Adipose tissue (tissue), 3 donors: ENCODE measurements around the gene ASTN2. TPM values are rescaled to one million over a fixed set of nuclear protein-coding genes. Genes with fewer than 3 reads are reported as not detected.

ENCODE experiments used
- H3K27ac ChIP-seq: one replicate; pipeline ENCODE4 v1.5.1; 2013; ENCODE audit warnings: low read depth, low read length
- WGBS, 3 donors: extraction: QIAGEN DNeasy Blood & Tissue Kit; methylation state at CpG; one replicate each; pipeline ENCODE4 v1.1.7; 2013; 5-methylcytosine and 5-hydroxymethylcytosine counted together
- polyA plus RNA-seq, 3 donors: library from polyadenylated mRNA; stranded (reverse); fragments of 200-250 nt; gene quantifications; one replicate each; pipeline ENCODE4 v1.2.3, GENCODE V29; 2013
- donor health status: healthy with polysubstance abuse.
- donor health status: Bipolar disorder and iron deficiency.
- donor health status: healthy.

Gene ASTN2
- polyA plus RNA-seq, 3 donors: 2.8 to 4.5 (median 3.0) TPM

GRCh38 chr9:116800885-116801284 lies 614.0 kb downstream of the ASTN2 start:
- WGBS, 3 donors: 0 to 31% (median 16%) methylated on average over 1 of the region's 1 CpG
- H3K27ac ChIP-seq: no peak overlapping the region

- H3K27ac ChIP-seq: no peak overlapping the region
- whole genome bisulfite sequencing, 3 donors: 76 to 84% (median 79%) methylated on average over 4 of the region's 4 CpGs
Observed at GRCh38 chr9:116800074-116800473, 614.8 kb downstream of the ASTN2 start.

- no peak overlapping the region for H3K27ac ChIP-seq
- WGBS, 3 donors: 58 to 81% (median 63%) methylated on average over 2 of the region's 2 CpGs
Observed at GRCh38 chr9:116798521-116798920, 616.3 kb downstream of the ASTN2 start.

GRCh38 chr9:116797276-116797675 lies 617.6 kb downstream of the ASTN2 start:
- H3K27ac ChIP-seq: no peak overlapping the region

- 73 to 85% (median 74%) methylated on average over 1 of the region's 1 CpG for WGBS, 3 donors
Observed at GRCh38 chr9:116796669-116797068, 618.2 kb downstream of the ASTN2 start.

GRCh38 chr9:116795821-116796220 lies 619.0 kb downstream of the ASTN2 start:
- WGBS, 3 donors: 37 to 59% (median 50%) methylated on average over 2 of the region's 2 CpGs
- no peak overlapping the region for H3K27ac ChIP-seq

More at GRCh38 chr9:116796669-116797068, 618.2 kb downstream of the ASTN2 start:
- H3K27ac ChIP-seq: no peak overlapping the region

GRCh38 chr9:116792271-116792670 lies 622.6 kb downstream of the ASTN2 start:
- no peak overlapping the region for H3K27ac ChIP-seq

GRCh38 chr9:116791326-116791725 lies 623.5 kb downstream of the ASTN2 start:
- WGBS, 3 donors: 49 to 63% (median 56%) methylated on average over 1 of the region's 1 CpG

More at GRCh38 chr9:116792271-116792670, 622.6 kb downstream of the ASTN2 start:
- WGBS, 3 donors: 73 to 74% (median 74%) methylated on average over 6 of the region's 6 CpGs

GRCh38 chr9:116789081-116789480 lies 625.8 kb downstream of the ASTN2 start:
- WGBS, 3 donors: 38 to 55% (median 42%) methylated on average over 3 of the region's 3 CpGs

More at GRCh38 chr9:116791326-116791725, 623.5 kb downstream of the ASTN2 start:
- H3K27ac ChIP-seq: no peak overlapping the region

GRCh38 chr9:116786737-116787136 lies 628.1 kb downstream of the ASTN2 start:
- no peak overlapping the region for H3K27ac ChIP-seq
- WGBS, 3 donors: 87 to 89% (median 87%) methylated on average over 2 of the region's 2 CpGs

More at GRCh38 chr9:116789081-116789480, 625.8 kb downstream of the ASTN2 start:
- H3K27ac ChIP-seq: no peak overlapping the region

GRCh38 chr9:116777116-116777515 lies 637.7 kb downstream of the ASTN2 start:
- WGBS, 3 donors: 57 to 82% (median 81%) methylated on average over 3 of the region's 3 CpGs
- no peak overlapping the region for H3K27ac ChIP-seq

GRCh38 chr9:116774421-116775180 lies 640.3 kb downstream of the ASTN2 start:
- WGBS, 3 donors: 62 to 68% (median 68%) methylated on average over 4 of the region's 4 CpGs
- no peak overlapping the region for H3K27ac ChIP-seq

GRCh38 chr9:116767219-116767618 lies 647.6 kb downstream of the ASTN2 start:
- H3K27ac ChIP-seq: no peak overlapping the region
- WGBS, 3 donors: 62 to 78% (median 73%) methylated on average over 8 of the region's 8 CpGs

- 34 to 73% (median 59%) methylated on average over 5 of the region's 5 CpGs for WGBS, 3 donors
- no peak overlapping the region for H3K27ac ChIP-seq
Observed at GRCh38 chr9:116765011-116765410, 649.8 kb downstream of the ASTN2 start.

GRCh38 chr9:116763770-116764169 lies 651.1 kb downstream of the ASTN2 start:
- no peak overlapping the region for H3K27ac ChIP-seq
- 78 to 92% (median 78%) methylated on average over 2 of the region's 2 CpGs for WGBS, 3 donors

- 51 to 53% (median 53%) methylated on average over 5 of the region's 5 CpGs for WGBS, 3 donors
- H3K27ac ChIP-seq: no peak overlapping the region
Observed at GRCh38 chr9:116760636-116761035, 654.2 kb downstream of the ASTN2 start.

GRCh38 chr9:116757030-116757429 lies 657.8 kb downstream of the ASTN2 start:
- WGBS, 3 donors: 31 to 72% (median 31%) methylated on average over 7 of the region's 7 CpGs
- no peak overlapping the region for H3K27ac ChIP-seq

- WGBS, 3 donors: 45 to 69% (median 68%) methylated on average over 1 of the region's 1 CpG
Observed at GRCh38 chr9:116753389-116753788, 661.5 kb downstream of the ASTN2 start.

GRCh38 chr9:116750510-116750909 lies 664.3 kb downstream of the ASTN2 start:
- WGBS, 3 donors: 56 to 94% (median 93%) methylated on average over 2 of the region's 2 CpGs
- no peak overlapping the region for H3K27ac ChIP-seq

More at GRCh38 chr9:116753389-116753788, 661.5 kb downstream of the ASTN2 start:
- H3K27ac ChIP-seq: no peak overlapping the region

- H3K27ac ChIP-seq: no peak overlapping the region
- 63 to 82% (median 74%) methylated on average over 2 of the region's 2 CpGs for WGBS, 3 donors
Observed at GRCh38 chr9:116749772-116750171, 665.1 kb downstream of the ASTN2 start.
